ENCODE measurements around the gene USP53. TPM values are rescaled to one million over a fixed set of nuclear protein-coding genes. Genes with fewer than 3 reads are reported as not detected.
"Not testable (repeated sequence)": the region's sequence is repeated elsewhere in the genome, so short reads cannot be mapped to it uniquely, and the experiment has no call there.

The USP53 gene
- total RNA-seq, 1 donor from 2014 or later = 21.7 TPM

DNA sequence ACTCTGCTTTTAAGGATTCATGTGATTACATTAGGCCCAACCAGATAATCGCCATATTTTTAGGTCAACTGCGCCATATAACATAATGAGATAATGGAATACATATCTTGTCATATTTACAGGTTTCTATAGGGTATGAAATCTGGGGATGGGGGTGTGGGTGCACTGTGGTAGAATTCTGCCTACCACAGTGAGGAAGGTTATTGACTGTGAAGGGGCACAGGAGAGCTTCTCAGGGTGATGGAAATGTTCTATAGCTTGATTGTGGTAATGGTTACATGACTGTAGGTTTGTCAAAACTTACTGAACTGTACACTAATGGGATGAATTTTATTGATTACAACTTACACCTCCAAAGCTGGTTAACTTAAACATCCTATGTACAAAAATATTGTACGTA lies 15.9 kb downstream of the USP53 start:
- DNase-seq (ENCODE audit: low spot score) = no peak

DNA sequence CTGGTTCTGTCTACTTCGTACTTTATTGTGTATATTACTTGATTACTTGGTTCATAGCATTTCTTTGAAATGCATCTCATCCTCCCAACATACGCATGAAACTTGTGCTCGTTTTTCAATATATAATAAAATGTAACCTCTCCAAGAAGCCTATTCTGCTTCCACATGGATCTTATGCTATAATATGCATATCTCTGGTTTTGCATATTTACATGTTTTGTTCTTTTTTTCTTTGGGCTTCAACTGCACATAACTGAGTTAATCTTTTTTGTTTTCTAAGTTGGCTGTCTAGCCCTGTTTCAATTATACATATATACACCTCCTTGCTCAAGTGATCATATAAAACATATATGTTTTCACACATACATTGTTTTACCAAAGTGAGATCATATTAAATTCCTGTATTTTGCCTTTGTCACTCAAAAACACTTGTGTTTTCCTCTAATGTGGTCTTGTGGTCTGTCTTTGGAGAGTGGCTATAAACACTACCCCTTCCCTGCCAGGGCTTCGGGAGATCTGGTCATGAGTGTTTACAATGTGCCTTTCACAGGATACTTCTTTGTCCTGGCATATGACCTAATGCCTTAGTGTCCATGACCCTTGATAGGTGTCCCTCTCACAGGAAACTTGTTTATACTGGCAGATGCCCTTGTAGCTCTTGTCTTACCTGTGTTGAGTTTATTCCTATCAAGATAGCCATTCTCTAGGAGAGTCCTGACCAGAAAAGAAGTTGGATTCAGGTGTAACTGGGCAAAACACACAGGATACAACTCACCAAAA lies 17.6 kb downstream of the USP53 start:
- no peak for DNase-seq (ENCODE audit: low spot score)

DNA sequence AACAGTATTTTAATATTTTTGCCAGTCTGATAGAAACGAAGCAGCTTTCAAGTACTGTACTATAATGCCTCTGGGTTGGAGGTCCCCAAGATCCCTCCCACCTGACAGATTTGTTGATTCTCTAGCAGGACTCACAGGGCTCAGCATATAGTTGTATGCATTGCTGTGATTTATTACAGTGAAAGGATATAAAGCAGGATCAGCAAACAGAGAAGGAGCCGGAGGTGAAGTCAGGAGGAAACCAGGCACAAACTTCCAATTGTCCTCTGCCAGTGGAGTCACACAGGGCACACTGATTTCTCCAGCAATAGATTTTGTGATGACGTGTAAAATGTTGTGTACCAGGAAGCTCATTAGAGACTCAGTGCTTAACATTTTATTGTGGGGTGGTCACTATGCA lies 19.0 kb downstream of the USP53 start:
- DNase-seq (ENCODE audit: low spot score) = no peak

DNA sequence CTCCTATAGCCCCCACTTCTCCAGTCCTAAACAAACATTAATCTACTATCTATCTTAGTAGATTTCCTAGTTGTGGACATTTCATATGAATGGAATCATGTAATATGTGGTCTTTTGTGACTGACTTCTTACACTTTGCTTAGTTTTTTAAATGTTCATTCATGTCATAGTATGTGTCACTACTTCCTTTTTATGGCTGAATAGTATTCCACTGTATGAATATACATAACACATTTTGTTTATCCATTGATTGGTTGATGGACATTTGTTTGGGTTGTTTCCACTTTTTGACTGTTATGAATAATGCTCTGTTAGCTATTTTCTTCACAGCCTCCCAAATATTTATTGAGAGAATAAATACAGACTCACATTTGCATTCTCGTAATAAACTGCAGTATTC lies 19.8 kb downstream of the USP53 start:
- no peak for DNase-seq (ENCODE audit: low spot score)

DNA sequence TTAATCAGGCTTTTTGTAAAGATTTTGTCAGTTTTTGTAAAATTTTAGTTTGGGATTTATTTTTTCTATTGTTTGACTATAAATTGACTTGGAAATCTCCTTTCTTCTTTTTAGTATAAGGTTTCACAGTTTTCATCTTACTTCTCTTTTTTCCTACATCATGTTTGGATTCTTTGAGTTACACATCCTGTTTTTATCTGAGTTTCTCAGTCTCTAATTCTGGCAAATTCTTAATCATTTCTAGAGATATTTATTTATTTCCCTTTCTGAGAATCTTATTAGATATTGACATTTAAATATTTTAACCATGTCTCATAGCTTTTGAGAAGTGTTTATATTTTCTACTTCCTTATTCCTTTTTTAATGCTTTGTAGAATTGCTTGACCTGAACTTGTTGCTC lies 20.7 kb downstream of the USP53 start:
- DNase-seq (ENCODE audit: low spot score) = no peak

DNA sequence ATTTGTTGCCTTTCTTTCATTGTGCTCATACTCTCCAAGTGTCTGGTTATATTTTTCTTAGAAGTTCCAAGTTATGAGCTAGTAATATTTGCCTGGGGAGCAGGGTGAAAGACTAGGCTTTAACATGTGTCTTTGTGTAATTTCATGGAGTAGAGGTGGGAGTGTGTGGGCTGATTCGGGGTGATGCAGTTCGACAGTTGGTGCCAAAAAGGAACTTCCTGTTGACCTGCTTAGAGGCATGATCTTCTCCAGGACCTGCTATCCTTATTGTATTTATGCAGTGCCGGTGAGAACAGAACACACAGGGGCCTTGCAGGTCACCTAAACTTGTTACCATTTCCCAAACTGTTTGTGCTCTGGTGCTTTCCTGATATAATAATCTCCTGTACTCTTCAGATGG lies 21.2 kb downstream of the USP53 start:
- no peak for DNase-seq (ENCODE audit: low spot score)

DNA sequence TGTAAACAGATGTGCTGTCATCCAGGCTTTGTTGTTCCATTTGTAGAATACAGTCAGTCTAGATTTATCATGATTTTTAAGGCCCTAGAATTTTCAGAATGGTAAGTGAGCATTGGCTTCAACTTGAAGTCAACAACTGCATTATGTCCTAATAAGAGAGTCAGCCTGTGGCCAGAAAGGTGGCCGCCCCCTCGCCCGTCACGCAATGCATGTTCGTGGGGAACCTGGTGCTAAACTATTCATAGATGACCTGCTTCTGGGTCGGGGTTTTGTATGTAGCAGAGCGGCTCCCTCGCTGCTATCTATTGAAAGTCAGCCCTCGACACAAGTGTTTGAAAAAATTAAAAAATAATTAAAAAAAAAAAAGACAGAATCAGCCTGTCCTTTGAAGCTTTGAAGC lies 24.7 kb downstream of the USP53 start:
- no peak for DNase-seq (ENCODE audit: low spot score)

DNA sequence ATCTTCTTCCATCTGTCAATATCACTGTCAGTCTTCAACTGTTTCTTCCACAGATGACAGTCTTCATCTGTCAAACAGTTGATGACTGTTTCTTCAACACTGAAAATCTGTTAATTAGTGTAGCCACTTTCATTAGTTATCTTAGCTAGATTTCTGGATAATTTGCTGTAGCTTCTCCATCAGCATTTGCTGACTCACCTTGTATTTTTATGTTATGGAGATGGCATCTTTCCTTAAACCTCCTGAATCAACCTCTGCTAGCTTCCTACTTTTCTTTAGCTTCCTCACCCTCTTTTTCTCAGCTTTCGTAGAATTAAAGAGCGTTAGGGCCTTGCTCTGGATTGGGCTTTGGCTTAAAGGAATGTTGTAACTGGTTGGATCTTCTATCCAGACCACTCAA lies 25.1 kb downstream of the USP53 start:
- no peak for DNase-seq (ENCODE audit: low spot score)

DNA sequence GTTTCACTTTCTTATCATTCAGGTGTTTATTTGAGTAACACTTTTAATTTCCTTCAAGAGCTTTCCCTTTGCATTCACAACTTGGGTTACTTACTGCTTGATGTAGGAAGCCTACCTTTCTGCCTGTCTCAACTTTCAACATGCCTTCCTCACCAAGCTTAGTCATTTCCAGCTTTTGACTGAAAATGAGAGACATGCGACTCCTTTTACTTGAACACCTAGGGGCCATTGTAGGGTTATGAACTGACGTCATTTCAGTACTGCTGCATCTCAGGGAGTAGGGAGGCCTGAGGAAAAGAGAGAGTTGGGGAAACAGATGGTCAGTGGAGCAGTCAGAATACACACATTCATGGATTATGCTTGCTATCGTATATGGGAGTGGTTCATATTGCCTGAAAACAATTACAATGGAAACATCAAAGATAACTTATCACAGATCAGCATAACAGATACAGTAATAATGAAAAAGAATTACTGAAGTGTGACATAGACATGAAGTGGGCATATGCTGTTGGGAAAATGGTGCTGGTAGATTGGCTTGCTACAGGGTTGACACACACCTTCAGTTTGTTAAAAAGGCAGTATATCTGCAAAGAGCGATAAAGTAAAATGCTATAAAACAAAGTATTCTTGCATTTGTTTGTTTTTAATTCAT lies 25.7 kb downstream of the USP53 start:
- DNase-seq (ENCODE audit: low spot score) = no peak

DNA sequence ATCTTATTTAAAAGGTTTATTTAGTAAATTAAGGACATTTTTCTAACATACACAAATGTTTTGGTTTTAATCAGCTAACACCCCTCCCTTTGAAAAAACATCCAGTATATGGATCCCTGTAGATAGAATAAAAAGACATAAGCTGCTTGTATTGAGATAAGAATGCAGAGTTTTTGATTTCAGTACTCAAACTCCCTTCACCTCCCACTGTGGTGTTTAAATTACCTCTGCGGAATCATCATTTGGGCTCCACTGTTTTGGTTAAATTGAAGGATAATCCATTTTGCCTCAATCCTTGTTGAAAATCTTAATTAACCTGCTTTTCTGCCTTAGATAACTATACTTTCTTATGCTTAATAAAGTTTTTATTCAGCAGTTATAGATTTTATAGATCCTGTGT lies 27.6 kb downstream of the USP53 start:
- DNase-seq (ENCODE audit: low spot score) = no peak

DNA sequence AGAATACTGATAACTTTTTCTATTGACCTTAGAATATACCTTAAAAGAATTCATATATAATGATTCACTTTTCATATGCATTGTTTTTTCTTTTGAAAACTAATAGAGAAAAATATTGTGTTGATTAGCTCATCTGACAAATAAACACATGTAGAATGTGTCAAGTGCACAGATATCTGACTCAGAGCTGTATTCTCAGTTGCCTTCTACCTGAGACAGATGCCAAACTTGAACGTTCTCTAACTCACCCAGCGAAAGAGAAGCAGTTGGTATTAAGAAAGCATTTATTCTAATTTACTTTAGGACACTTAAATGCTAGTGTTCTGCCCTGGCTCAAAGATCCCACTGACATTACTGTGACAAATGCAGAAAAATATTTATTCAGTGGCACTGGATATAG lies 28.1 kb downstream of the USP53 start:
- DNase-seq (ENCODE audit: low spot score) = no peak

DNA sequence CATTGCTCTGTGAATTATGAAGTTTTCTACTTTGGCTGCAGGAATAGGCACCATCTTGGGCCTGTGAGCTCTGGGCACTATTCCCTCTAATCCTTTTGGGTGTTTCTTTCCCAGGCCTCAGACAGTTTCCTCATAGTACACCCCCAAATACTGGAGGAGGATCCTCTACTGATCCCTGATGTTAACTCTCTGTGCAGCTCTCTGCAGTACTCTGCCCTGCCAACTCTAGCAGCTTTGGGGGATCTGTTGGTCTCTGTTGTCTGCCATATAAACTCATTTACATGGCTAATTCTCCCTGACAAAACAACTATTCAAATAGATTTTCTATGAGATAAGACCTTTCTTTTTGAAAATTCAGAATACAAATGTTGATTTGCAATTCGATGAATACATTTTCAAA lies 29.9 kb downstream of the USP53 start:
- DNase-seq (ENCODE audit: low spot score) = no peak

DNA sequence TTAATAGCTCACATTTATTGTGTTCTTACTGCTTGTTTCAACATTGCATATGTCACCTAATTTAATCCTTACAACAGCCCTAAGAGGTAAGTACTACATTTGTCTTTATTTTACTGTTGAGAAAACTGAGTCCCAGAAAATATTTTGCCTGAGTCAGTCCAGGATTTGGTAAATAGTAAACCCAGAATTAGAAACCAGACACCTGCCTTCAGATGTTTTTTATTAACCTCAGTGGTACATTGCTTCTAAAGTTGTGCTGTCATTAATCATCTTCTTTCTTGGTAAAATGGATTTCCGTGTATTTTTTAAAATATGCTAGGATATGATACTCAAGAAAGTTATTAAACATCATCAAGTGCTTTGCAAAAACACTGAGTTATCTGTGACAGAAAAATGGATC lies 31.4 kb downstream of the USP53 start:
- no peak for DNase-seq (ENCODE audit: low spot score)

DNA sequence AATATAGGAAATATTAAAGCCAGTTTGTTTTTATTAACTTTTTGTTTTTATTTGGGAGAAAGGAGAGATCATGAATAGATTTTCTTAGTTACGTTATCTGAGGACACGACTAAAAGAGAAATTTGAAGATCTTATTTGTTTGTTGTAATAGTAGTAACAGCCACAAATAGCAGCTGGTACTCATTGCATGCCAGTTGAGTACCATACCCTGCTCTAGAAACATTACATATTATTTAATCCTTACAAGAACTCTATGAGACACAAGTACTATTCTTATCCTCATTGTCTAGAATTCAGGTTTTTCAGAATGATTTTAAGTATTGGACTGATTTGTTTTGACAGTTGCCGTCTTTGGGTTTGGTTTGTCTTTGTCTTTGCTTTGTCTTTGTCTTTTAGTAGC lies 31.8 kb downstream of the USP53 start:
- DNase-seq (ENCODE audit: low spot score) = no peak

DNA sequence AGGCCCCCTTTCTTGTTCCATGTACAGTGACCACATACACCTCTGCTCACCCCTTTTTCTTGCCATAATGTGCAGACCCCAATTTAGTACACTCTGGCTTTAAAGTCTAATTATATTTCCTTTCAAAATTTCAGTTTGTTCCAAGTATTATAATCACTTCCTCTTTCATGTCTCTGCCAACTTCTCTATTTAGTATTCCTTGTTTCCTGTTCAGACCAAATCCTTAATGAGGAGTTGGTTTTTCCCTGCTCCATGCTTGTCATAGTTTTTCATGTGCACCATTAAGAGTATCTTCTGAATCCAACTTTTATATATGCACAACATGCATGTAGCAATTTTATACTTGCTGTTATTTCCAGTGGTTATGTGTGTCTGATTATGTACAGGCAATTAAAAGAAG lies 32.3 kb downstream of the USP53 start:
- DNase-seq (ENCODE audit: low spot score) = no peak

DNA sequence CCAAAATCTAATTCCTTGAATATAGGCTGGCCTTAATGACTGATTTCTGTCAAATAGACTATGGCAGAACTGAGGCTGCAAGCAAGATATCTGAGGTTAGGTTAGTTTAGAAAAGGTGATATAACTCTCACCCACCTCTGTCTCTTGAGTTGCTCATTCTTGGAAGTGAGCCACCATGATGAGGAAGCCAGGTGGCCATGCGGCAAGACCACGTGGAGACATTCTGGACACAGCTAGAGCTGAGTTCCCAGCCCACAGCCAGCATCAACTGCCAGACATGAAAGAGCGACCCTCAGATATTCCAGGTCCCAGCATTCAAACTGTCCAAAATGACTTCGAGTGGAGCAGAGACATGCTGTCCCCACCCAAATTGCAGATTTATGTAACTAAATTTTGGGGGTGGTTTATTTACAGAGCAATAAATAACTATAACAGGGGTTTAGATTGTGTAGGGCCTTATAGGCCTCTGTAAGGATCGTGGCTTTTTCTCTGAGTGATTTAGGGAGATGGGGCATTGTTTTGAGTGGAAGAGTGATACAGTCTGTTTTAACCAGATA lies 33.7 kb downstream of the USP53 start:
- no peak for DNase-seq (ENCODE audit: low spot score)

DNA sequence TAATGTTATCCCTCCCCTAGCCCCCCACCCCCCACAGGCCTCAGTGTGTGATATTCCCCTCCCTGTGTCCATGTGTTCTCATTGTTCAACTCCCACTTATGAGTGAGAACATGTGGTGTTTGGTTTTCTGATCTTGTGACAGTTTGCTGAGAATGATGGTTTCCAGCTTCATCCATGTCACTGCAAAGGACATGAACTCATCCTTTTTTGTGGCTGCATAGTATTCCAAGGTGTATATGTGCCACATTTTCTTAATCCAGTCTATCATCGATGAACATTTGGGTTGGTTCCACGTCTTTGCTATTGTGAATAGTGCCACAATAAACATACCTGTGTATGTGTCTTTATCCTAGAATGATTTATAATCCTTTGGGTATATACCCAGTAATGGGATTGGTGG lies 38.5 kb downstream of the USP53 start:
- DNase-seq (ENCODE audit: low spot score) = not testable (repeated sequence)

DNA sequence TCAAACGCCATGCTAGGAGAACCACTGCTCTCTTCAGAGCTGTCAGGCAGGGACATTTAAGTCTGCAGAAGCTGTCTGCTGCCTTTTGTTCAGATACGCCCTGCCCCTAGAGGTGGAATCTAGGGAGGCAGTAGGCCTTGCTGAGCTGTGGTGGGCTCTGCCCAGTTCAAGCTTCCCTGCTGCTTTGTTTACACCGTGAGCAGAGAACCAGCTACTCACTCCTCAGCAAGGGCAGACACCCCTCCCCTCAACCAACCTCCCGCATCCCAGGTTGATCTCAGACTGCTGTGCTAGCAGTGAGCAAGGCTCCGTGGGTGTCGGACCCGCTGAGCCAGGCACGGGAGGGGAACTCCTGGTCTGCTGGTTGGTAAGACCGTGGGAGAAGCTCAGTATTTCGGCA lies 42.7 kb downstream of the USP53 start:
- DNase-seq (ENCODE audit: low spot score) = not testable (repeated sequence)

DNA sequence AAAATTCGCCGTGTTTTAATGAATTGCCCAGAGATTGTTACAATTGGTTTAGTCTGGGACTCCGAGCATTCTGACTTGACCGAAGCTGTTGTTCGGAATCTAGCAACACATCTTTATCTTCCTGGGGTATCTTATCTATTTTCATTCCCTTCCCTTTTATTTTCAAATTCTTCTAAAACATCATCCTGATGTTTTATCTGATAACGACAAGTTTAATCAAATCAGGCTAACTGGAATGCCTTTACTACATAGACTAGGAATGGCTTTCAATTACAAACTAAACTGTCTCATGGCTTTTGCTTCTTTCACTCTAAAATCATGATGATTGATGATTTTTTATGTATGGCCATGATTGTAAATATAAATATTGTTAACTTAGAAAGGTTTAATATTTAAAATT lies 48.0 kb downstream of the USP53 start:
- no peak for DNase-seq (ENCODE audit: low spot score)

DNA sequence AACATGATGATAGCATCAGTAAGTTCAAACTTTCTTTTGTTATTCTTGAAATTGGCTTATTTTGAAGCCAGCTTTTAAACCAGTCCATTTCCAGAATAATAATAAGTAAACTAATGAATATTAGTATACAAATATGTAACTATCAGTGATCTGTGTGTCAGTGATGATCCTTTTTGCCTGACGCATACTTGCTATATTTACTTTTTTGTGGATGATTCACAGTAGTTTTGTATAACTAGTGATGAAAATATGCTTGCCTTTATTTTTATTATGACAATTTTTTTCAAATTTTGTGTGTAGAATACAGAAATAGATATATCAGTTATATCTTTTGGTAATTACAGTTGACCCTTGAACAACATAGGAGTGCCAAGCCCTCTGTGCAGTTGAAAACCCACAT lies 49.5 kb downstream of the USP53 start:
- DNase-seq (ENCODE audit: low spot score) = no peak

DNA sequence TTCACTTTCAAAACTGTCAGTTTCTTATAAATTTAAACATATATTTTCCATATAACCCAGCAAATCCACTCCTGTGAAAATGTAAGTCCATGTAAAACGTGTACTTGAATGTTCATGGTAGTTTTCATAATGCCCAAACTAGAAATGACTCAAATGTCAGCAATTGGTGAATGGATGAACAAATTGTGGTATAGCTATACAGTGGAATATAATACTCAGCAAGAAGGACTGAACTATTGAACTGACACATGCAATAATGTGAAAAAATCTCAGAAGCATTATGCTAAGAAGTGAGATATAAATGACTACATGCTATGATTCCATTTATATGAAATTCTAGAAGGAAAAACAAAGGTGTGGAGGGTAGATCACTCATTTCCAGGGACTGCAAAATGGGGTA lies 52.2 kb downstream of the USP53 start:
- DNase-seq (ENCODE audit: low spot score) = no peak

DNA sequence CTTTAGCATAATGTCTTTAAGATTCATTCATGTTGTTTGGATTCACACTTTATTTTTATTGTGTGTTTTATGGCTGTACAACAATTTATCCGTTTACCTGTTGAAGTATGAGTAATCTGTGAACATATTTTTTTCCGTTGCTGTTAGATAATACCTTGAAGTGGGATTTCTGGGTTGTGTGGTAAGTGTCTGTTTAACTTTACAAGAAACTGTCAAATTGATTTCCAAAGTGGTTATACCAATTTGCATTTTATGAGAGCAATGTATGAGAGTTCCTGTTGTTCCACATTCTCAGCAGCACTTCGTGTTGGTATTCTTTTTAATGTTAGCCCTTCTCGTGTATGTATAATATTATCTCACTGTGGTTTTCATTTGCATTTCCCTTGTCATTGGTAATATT lies 53.6 kb downstream of the USP53 start:
- DNase-seq (ENCODE audit: low spot score) = no peak

DNA sequence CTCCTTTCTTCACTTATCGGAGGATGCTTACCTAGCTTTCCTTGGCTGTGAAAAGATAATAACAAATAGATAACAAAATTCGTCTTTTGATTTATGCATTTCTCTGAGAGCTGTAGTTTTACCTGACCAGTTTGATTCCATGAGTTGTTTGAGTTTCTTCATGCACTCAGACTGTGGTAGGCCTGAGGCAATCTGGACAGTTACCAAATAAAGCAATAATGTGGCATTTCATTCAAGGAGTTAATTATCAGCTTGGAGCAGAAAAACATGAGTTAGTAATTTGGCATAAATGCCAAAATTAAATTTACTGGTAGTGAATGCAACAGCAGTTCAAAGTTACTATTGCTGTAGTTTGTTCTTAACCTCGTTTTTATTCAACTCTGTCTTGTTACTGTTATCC lies 56.0 kb downstream of the USP53 start:
- DNase-seq (ENCODE audit: low spot score) = no peak

Measured in mucosa of gallbladder (tissue), 1 donor.